ENCODE results near the gene FAM184A. TPM values are rescaled to one million over a fixed set of nuclear protein-coding genes. Genes with fewer than 3 reads are reported as not detected.
A peak's percentile ranks its signal among the peaks of the same experiment; 100 is the strongest.

The FAM184A gene
- total RNA-seq, 6 donors from 2014 or later = 8.4 to 75.4 (median 39.5) TPM

- 72 to 79% methylated on average over 3 of the region's 3 CpGs for WGBS, 2 donors
- DNase-seq = no peak
- TF ChIP-seq CTCF (IDR thresholded peaks at IDR 0.05) = no peak
- no peak for TF ChIP-seq POLR2A (IDR thresholded peaks at IDR 0.05)
- TF ChIP-seq EP300 (IDR thresholded peaks at IDR 0.05) = no peak
- TF ChIP-seq POLR2AphosphoS5 (IDR thresholded peaks at IDR 0.05) = no peak
- no peaks in the 10 kb centered on the region for H3K27me3 ChIP-seq
- no peaks in the 10 kb centered on the region for H3K9me3 ChIP-seq
- peaks cover 0 to 3% (median 0%) of the 10 kb centered on the region in 4 donors for H3K36me3 ChIP-seq
- peaks cover 3 to 15% (median 9%) of the 10 kb centered on the region in 4 donors for H3K4me1 ChIP-seq
- H3K4me3 ChIP-seq = peak overlapping the region in 1 of 4 donors; percentile 98
- no peak for ATAC-seq (ENCODE audit: low FRiP score in 2 of 2)
- peak overlapping the region in 1 of 4 donors; percentile 94 for H3K27ac ChIP-seq
Measured at GRCh38 chr6:118935978-118936703, 142.3 kb downstream of the FAM184A start.

GRCh38 chr6:118935331-118935668, 143.2 kb downstream of the FAM184A start:
- ATAC-seq (ENCODE audit: low FRiP score in 2 of 2) = no peak
- Histone ChIP-seq H3K27me3 (no peaks in the 10 kb centered on the region), H3K4me1 (peaks cover 3 to 15% (median 9%) of the 10 kb centered on the region in 4 donors), H3K4me3 (peak overlapping the region in 3 of 4 donors; percentile 85 to 98 (median 86)), H3K36me3 (peaks cover 0 to 12% (median 3%) of the 10 kb centered on the region in 4 donors), H3K27ac (peak overlapping the region; percentile 92 to 96 (median 93)), H3K9me3 (no peaks in the 10 kb centered on the region)
- no peak for TF ChIP-seq EP300 (IDR thresholded peaks at IDR 0.05)
- no peak for TF ChIP-seq CTCF (IDR thresholded peaks at IDR 0.05)
- TF ChIP-seq POLR2A (IDR thresholded peaks at IDR 0.05) = no peak
- TF ChIP-seq POLR2AphosphoS5 (IDR thresholded peaks at IDR 0.05) = peak in 1 of 2 donors; percentile 3
- WGBS, 2 donors = 10 to 40% methylated on average over 1 of the region's 1 CpG
- no peak for DNase-seq

- 0% methylated on average over 17 to 41 of the region's 95 CpGs for WGBS, 2 donors
- Histone ChIP-seq H3K4me3 (peak within 1 kb of the TSS; percentile 33 to 98 (median 86)), H3K4me1 (peaks cover 3 to 15% (median 9%) of the 10 kb centered on the region in 4 donors), H3K27ac (peak within 1 kb of the TSS; percentile 92 to 96 (median 93)), H3K27me3 (no peaks in the 10 kb centered on the region), H3K36me3 (peaks cover 0 to 15% (median 4%) of the 10 kb centered on the region in 4 donors), H3K9me3 (no peaks in the 10 kb centered on the region)
- ATAC-seq (ENCODE audit: low FRiP score in 2 of 2) = peak; percentile 98 to 99
- TF ChIP-seq CTCF (IDR thresholded peaks at IDR 0.05) (peak in 3 of 6 experiments; percentile 15 to 37 (median 18)), POLR2A (IDR thresholded peaks at IDR 0.05) (peak in 3 of 4 donors; percentile 54 to 84 (median 76)), EP300 (IDR thresholded peaks at IDR 0.05) (no peak), POLR2AphosphoS5 (IDR thresholded peaks at IDR 0.05) (peak; percentile 2 to 82)
- DNase-seq = peak; percentile 95 to 98
Measured at GRCh38 chr6:118934461-118935330, 143.8 kb downstream of the FAM184A start, which contains the start of gene MCM9. TSS of gene MCM9 (minus strand) at chr6:118935159. CDS start at chr6:118931723, 3,436 bp downstream.

GRCh38 chr6:118933855-118934460, 144.5 kb downstream of the FAM184A start:
- H3K27ac ChIP-seq = peak overlapping the region; percentile 92 to 96 (median 93)
- no peak for DNase-seq
- ATAC-seq (ENCODE audit: low FRiP score in 2 of 2) = no peak

More at GRCh38 chr6:118933855-118934460, 144.5 kb downstream of the FAM184A start:
- Histone ChIP-seq H3K4me3 (peak overlapping the region in 3 of 4 donors; percentile 85 to 98 (median 86)), H3K4me1 (peaks cover 3 to 15% (median 9%) of the 10 kb centered on the region in 4 donors), H3K9me3 (no peaks in the 10 kb centered on the region), H3K36me3 (peaks cover 0 to 22% (median 5%) of the 10 kb centered on the region in 4 donors), H3K27me3 (no peaks in the 10 kb centered on the region)
- no peak for TF ChIP-seq EP300 (IDR thresholded peaks at IDR 0.05)
- no peak for TF ChIP-seq CTCF (IDR thresholded peaks at IDR 0.05)
- WGBS, 2 donors = 22 to 28% methylated on average over 8 of the region's 8 CpGs
